GM06990 (cell line): ENCODE data around the gene CHCHD10.

ENCODE experiments used
- DNase-seq: peaks from one replicate; pipeline ENCODE4 v3.0.0-alpha.2; 2011; ENCODE audit not compliant: insufficient read length; ENCODE audit errors: extremely low read depth
- H3K27me3 ChIP-seq: replicated peaks from 2 replicates; pipeline ENCODE4 v1.6.0; 2011; ENCODE audit warnings: low read length; ENCODE audit not compliant: control insufficient read depth, insufficient read depth
- H3K36me3 ChIP-seq: 2 replicates; pipeline ENCODE4 v1.5.1; 2011; ENCODE audit warnings: low read length; ENCODE audit not compliant: control insufficient read depth, insufficient read depth
- H3K4me3 ChIP-seq: replicated peaks from 2 replicates; pipeline ENCODE4 v1.5.1; 2011; ENCODE audit warnings: low read depth, mild to moderate bottlenecking, control low read depth, low read length
- CTCF ChIP-seq: IDR thresholded peaks from 2 replicates; pipeline ENCODE4 v1.5.1; 2011; ENCODE audit warnings: low read length, control low read depth, mild to moderate bottlenecking, inconsistent platforms; ENCODE audit not compliant: insufficient read depth, poor library complexity, severe bottlenecking

The CHCHD10 gene

GRCh38 chr22:23716811-23717801, 50.7 kb downstream of the CHCHD10 start:
- no peak for TF ChIP-seq CTCF
- DNase-seq, result peak; percentile 89

More at GRCh38 chr22:23716811-23717801, 50.7 kb downstream of the CHCHD10 start:
- Histone ChIP-seq H3K27me3 (no peaks in the 10 kb centered on the region), H3K4me3 (peak overlapping the region; percentile 67), H3K36me3 (peaks cover 9% of the 10 kb centered on the region)
